ENCODE measurements around the gene LILRB3.
"Not testable (repeated sequence)": the region's sequence is repeated elsewhere in the genome, so short reads cannot be mapped to it uniquely, and the experiment has no call there.

Gene LILRB3

DNA sequence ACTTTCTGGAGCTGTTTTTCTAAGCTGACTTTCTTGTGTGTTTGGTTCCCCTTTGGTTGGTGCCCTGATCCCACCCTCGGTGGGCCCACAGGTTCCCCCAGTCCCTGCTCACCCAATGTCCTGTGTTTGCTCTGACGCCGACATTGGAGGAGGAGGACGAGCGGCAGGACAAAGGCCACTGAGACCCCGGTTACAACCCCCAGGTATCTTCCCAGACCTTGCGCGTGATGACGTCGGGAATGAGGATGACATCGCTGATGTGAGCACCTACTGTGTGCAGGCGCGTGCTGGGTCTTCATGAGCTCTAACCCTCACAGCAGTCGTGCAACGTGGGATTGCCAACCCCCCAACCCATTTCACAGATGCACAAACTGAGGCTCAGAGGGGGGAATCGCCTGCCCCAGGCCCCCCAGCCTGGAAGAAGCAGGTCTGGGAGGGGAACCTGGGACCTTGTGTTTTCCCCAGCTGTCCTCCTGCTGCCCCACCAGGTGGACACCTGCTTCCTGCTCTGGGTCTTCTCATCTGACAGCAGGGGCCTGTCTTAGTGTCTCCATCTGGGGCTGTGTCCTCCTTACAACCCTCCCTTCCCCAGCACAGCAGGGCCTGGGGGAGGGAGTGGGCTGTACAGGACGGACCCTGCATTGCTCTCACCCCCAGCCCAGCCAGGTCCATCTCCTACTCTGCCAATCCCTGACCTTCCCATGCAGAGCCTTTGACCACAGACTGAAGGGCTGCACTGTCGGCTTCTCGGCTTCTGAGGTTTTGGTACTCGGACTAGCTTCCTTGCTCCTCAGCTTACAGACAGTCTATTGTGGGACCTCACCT, 24.5 kb upstream of the LILRB3 start:
- no peaks in the 10 kb centered on the region for H3F3A ChIP-seq (ENCODE audit: insufficient read depth, low read length)

DNA sequence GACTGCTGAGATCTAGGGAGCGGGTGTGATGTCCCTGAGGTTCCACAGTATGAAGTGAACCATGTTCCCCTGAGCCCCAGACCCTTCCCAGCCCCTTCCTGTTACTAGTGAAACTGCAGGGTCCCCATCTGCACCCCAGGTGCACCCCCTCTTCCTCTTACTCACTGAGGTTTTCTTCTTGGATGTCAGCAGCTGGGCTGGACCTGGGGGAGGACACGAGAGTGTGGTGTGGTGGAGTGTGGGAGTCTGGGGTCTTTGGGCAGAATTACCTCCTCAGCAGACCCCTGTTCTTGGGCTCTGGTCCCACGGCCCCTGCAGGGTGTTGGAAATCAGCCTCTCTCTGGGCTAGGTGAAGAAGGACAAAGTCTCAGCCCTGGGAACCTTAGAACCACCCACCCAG, 23.1 kb upstream of the LILRB3 start:
- Histone ChIP-seq H3K9me3 (ENCODE audit: low read length) (no peaks in the 10 kb centered on the region), H4K20me1 (ENCODE audit: insufficient read depth, low read length) (no peaks in the 10 kb centered on the region), H3K79me2 (ENCODE audit: insufficient read depth, low read length) (no peaks in the 10 kb centered on the region), H3K27ac (ENCODE audit: low read depth, low read length, poor library complexity, severe bottlenecking) (no peak overlapping the region), H3K4me3 (ENCODE audit: low read depth, low read length, poor library complexity, severe bottlenecking) (no peak overlapping the region), H3F3A (ENCODE audit: insufficient read depth, low read length) (no peaks in the 10 kb centered on the region), H3K4me1 (ENCODE audit: insufficient read depth, low read length, severe bottlenecking) (no peaks in the 10 kb centered on the region), H3K9me2 (ENCODE audit: low read depth, low read length) (no peaks in the 10 kb centered on the region), H2AFZ (ENCODE audit: low read length) (no peak overlapping the region), H3K4me2 (ENCODE audit: low read length) (no peak overlapping the region), H3K27me3 (ENCODE audit: insufficient read depth, low read length) (peaks cover 4% of the 10 kb centered on the region; the same call in 1 of the 2 replicates), H3K36me3 (ENCODE audit: insufficient read depth, low read length) (no peaks in the 10 kb centered on the region), H3K9ac (ENCODE audit: low read length) (no peak overlapping the region)
- TF ChIP-seq, protein P1, sequence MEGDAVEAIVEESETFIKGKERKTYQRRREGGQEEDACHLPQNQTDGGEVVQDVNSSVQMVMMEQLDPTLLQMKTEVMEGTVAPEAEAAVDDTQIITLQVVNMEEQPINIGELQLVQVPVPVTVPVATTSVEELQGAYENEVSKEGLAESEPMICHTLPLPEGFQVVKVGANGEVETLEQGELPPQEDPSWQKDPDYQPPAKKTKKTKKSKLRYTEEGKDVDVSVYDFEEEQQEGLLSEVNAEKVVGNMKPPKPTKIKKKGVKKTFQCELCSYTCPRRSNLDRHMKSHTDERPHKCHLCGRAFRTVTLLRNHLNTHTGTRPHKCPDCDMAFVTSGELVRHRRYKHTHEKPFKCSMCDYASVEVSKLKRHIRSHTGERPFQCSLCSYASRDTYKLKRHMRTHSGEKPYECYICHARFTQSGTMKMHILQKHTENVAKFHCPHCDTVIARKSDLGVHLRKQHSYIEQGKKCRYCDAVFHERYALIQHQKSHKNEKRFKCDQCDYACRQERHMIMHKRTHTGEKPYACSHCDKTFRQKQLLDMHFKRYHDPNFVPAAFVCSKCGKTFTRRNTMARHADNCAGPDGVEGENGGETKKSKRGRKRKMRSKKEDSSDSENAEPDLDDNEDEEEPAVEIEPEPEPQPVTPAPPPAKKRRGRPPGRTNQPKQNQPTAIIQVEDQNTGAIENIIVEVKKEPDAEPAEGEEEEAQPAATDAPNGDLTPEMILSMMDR (IDR thresholded peaks at IDR 0.05; ENCODE audit: low read length), result no peak
- no peak for TF ChIP-seq EZH2 (IDR thresholded peaks at IDR 0.05; ENCODE audit: borderline replicate concordance, low read length)

More for the DNA sequence above, 24.5 kb upstream of the LILRB3 start:
- H2AFZ ChIP-seq (ENCODE audit: low read length), result no peak overlapping the region
- no peaks in the 10 kb centered on the region for H3K79me2 ChIP-seq (ENCODE audit: insufficient read depth, low read length)
- no peak overlapping the region for H3K4me2 ChIP-seq (ENCODE audit: low read length)
- peaks cover 4% of the 10 kb centered on the region; the same call in 1 of the 2 replicates for H3K27me3 ChIP-seq (ENCODE audit: insufficient read depth, low read length)
- no peaks in the 10 kb centered on the region for H3K9me3 ChIP-seq (ENCODE audit: low read length)
- no peak overlapping the region for H3K27ac ChIP-seq (ENCODE audit: low read depth, low read length, poor library complexity, severe bottlenecking)
- H3K4me1 ChIP-seq (ENCODE audit: insufficient read depth, low read length, severe bottlenecking), result no peaks in the 10 kb centered on the region
- no peak overlapping the region for H3K4me3 ChIP-seq (ENCODE audit: low read depth, low read length, poor library complexity, severe bottlenecking)
- TF ChIP-seq, protein P1 (IDR thresholded peaks at IDR 0.05; ENCODE audit: low read length), result no peak
- TF ChIP-seq EZH2 (IDR thresholded peaks at IDR 0.05; ENCODE audit: borderline replicate concordance, low read length), result no peak
- no peaks in the 10 kb centered on the region for H3K9me2 ChIP-seq (ENCODE audit: low read depth, low read length)
- no peaks in the 10 kb centered on the region for H3K36me3 ChIP-seq (ENCODE audit: insufficient read depth, low read length)
- no peaks in the 10 kb centered on the region for H4K20me1 ChIP-seq (ENCODE audit: insufficient read depth, low read length)
- H3K9ac ChIP-seq (ENCODE audit: low read length), result no peak overlapping the region

DNA sequence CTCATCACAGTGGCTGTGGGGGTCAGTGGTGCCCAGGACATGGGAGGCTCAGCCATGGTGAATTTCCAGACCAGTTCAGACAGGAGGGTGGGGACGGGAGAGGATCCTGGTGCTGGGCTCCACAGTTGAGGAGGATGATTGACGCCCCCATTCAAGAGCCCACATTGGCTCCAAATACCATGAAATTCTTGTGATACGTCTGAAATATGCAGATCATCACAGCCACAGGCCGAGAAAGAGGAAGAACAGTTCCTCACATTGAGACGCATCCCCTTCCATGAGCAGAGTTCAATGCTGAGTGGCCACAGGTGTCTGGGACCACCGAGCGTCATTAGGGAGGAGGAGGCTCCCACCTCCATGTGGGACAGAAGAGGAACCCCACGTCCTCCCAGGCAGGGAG, 21.0 kb upstream of the LILRB3 start:
- not testable (repeated sequence) for H3K27me3 ChIP-seq (ENCODE audit: insufficient read depth, low read length)

DNA sequence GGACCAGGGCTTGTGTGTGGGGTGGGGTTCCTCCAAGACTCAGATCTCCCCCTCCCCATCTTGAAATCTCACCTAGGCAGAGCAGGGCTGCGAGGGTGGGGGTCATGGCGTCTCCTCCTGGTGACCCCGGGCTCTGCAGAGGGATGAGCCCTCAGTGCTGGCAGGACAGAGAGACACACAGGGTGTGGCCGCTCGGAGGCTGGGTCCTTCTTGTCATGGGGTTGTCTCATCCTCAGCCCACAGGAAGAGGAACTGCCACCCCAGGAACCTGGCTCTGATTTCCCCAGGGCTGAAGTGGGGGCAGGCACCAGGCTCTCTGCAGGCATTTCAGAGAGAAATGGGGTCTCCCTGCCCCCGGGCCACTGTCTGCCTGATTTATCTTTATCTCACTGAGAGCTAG, 19.8 kb upstream of the LILRB3 start, which contains the start of gene LILRA6:
TSS of gene LILRA6 (minus strand) at position 145 of the 400 bp plus-strand sequence.
- H3K79me2 ChIP-seq (ENCODE audit: insufficient read depth, low read length); H3K9me3 ChIP-seq (ENCODE audit: low read length); H3K4me2 ChIP-seq (ENCODE audit: low read length); H2AFZ ChIP-seq (ENCODE audit: low read length); H3K9ac ChIP-seq (ENCODE audit: low read length); H3K4me3 ChIP-seq (ENCODE audit: low read depth, low read length, poor library complexity, severe bottlenecking); H3K9me2 ChIP-seq (ENCODE audit: low read depth, low read length); H3K27ac ChIP-seq (ENCODE audit: low read depth, low read length, poor library complexity, severe bottlenecking); H3K4me1 ChIP-seq (ENCODE audit: insufficient read depth, low read length, severe bottlenecking); H4K20me1 ChIP-seq (ENCODE audit: insufficient read depth, low read length); H3K27me3 ChIP-seq (ENCODE audit: insufficient read depth, low read length); H3F3A ChIP-seq (ENCODE audit: insufficient read depth, low read length); H3K36me3 ChIP-seq (ENCODE audit: insufficient read depth, low read length): not testable (repeated sequence)

More for the DNA sequence above, 21.0 kb upstream of the LILRB3 start:
- not testable (repeated sequence) for H4K20me1 ChIP-seq (ENCODE audit: insufficient read depth, low read length); H2AFZ ChIP-seq (ENCODE audit: low read length); H3K79me2 ChIP-seq (ENCODE audit: insufficient read depth, low read length); H3K4me3 ChIP-seq (ENCODE audit: low read depth, low read length, poor library complexity, severe bottlenecking); H3K4me1 ChIP-seq (ENCODE audit: insufficient read depth, low read length, severe bottlenecking); H3K36me3 ChIP-seq (ENCODE audit: insufficient read depth, low read length); H3K9me3 ChIP-seq (ENCODE audit: low read length); H3K4me2 ChIP-seq (ENCODE audit: low read length); H3F3A ChIP-seq (ENCODE audit: insufficient read depth, low read length); H3K9ac ChIP-seq (ENCODE audit: low read length); H3K9me2 ChIP-seq (ENCODE audit: low read depth, low read length); H3K27ac ChIP-seq (ENCODE audit: low read depth, low read length, poor library complexity, severe bottlenecking)

DNA sequence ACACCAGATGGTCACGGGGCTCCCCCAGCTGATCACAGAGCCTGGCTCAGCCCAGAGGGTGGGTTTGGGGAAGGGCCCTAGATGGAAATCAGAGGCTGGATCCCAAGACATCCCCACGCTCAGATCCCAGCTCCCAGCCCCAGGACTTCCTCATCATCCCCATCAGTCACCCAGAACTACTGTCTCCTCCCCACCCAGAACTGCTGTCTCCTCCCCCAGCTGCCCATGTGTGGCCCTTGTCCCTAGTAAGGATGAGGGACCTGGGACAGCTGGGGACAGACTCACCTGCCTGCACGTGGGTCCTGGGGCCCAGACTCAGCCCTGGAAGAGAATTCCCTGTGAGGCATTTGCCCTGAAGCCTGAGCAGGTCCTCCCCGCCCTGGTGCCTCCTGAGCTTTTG, 19.4 kb upstream of the LILRB3 start:
- H3K4me3 ChIP-seq (ENCODE audit: low read depth, low read length, poor library complexity, severe bottlenecking); H3K9ac ChIP-seq (ENCODE audit: low read length); H3K4me2 ChIP-seq (ENCODE audit: low read length); H3K79me2 ChIP-seq (ENCODE audit: insufficient read depth, low read length); H4K20me1 ChIP-seq (ENCODE audit: insufficient read depth, low read length); H3K9me3 ChIP-seq (ENCODE audit: low read length); H3K4me1 ChIP-seq (ENCODE audit: insufficient read depth, low read length, severe bottlenecking); H3K36me3 ChIP-seq (ENCODE audit: insufficient read depth, low read length); H3K27ac ChIP-seq (ENCODE audit: low read depth, low read length, poor library complexity, severe bottlenecking); H2AFZ ChIP-seq (ENCODE audit: low read length); H3K9me2 ChIP-seq (ENCODE audit: low read depth, low read length); H3K27me3 ChIP-seq (ENCODE audit: insufficient read depth, low read length); H3F3A ChIP-seq (ENCODE audit: insufficient read depth, low read length): not testable (repeated sequence)
